K562 (cell line): Measurements from ENCODE around the gene CLASP1. TPM values are rescaled to one million over a fixed set of nuclear protein-coding genes. Genes with fewer than 3 reads are reported as not detected.

ENCODE experiments used
- ATAC-seq: fragments of 200-7000 bp; cut with Tn5 transposase; 3 replicates; pipeline ENCODE4 v1.9.1; 2020; ENCODE audit warnings: moderate library complexity
- BruUV-seq: library from RNA; stranded (reverse); fragments of 400-500 nt; replicated peaks from 2 replicates; lab custom pipeline; 2021; lab: Mats Ljungman, UMichigan
- CTCF ChIA-PET: fragments of 300-600 bp; formaldehyde crosslinking; extraction: SDS; loops from one replicate; lab custom pipeline; 2021; ENCODE audit warnings: low intra/inter-chr PET ratio; lab: Yijun Ruan, JAX
- POLR2A ChIA-PET: fragments of 300-600, 350-650 bp; sonication (Branson Sonifier 250); formaldehyde crosslinking; extraction: SDS; loops from one replicate; lab custom pipeline; 2021; ENCODE audit warnings: antibody characterized with exemption, inconsistent platforms; lab: Yijun Ruan, JAX
- DNase-seq, 4 experiments: peaks; one replicate each; pipeline versions ENCODE4 v3.0.0 to v3.0.0-alpha.2; 2011 to 2018; ENCODE audit warnings: low spot score in 3 of 4, mixed read lengths in 3 of 4; ENCODE audit errors: extremely low read depth in 1 of 4
- FAIRE-seq: peaks from 2 replicates; lab custom pipeline; 2011; peaks lifted over from hg19 to GRCh38; lab: Jason Lieb, UNC
- H2AFZ ChIP-seq: 2 replicates; pipeline ENCODE4 v1.6.0; 2011; ENCODE audit warnings: low read depth, low read length, control low read depth, inconsistent platforms
- H3K27ac ChIP-seq: fragments of 200-600 bp; 3 replicates; pipeline ENCODE4 v1.8.0; 2011; ENCODE audit warnings: low read depth, mild to moderate bottlenecking, control low read depth, inconsistent platforms, low read length, moderate library complexity, mixed read lengths; ENCODE audit errors: extremely low read depth
- H3K27me3 ChIP-seq, 2 experiments: fragments of 300-600 bp in 1 of 2; 2 replicates in 1 of 2; 3 replicates in 1 of 2; pipeline versions ENCODE4 v1.6.0 to v1.8.0; 2011; ENCODE audit warnings: inconsistent platforms in 2 of 2, low read length in 2 of 2, mild to moderate bottlenecking in 1 of 2, mixed read lengths in 1 of 2, moderate library complexity in 1 of 2; ENCODE audit not compliant: control insufficient read depth in 2 of 2, insufficient read depth in 2 of 2
- H3K36me3 ChIP-seq: fragments of 300-600 bp; 3 replicates; pipeline ENCODE4 v1.8.0; 2011; ENCODE audit warnings: mild to moderate bottlenecking, low read length, inconsistent platforms; ENCODE audit not compliant: control insufficient read depth, insufficient read depth
- H3K4me1 ChIP-seq, 2 experiments: fragments of 200-600 bp in 1 of 2; replicated peaks in 1 of 2; 2 replicates in 1 of 2; 3 replicates in 1 of 2; pipeline versions ENCODE4 v1.5.1 to v1.8.0; 2011; ENCODE audit warnings: inconsistent platforms in 2 of 2, low read length in 2 of 2, mild to moderate bottlenecking in 1 of 2, mixed read lengths in 1 of 2, moderate library complexity in 1 of 2; ENCODE audit not compliant: control insufficient read depth in 2 of 2, insufficient read depth in 2 of 2
- H3K4me2 ChIP-seq: 2 replicates; pipeline ENCODE4 v1.6.1; 2011; ENCODE audit warnings: low read length, control low read depth, inconsistent platforms, mixed read lengths; ENCODE audit not compliant: insufficient read depth
- H3K4me3 ChIP-seq: fragments of 200-600 bp; sonication (generic), shearing (Covaris generic); 2 replicates; pipeline ENCODE4 v1.5.1; 2016; ENCODE audit warnings: control low read depth, inconsistent platforms
- H3K79me2 ChIP-seq: fragments of 200-600 bp; 3 replicates; pipeline ENCODE4 v1.8.0; 2011; ENCODE audit warnings: low read length, inconsistent platforms; ENCODE audit not compliant: control insufficient read depth, insufficient read depth
- H3K9ac ChIP-seq, 2 experiments: 2 replicates each; pipeline versions ENCODE4 v1.6.0 to v1.6.1; 2011; ENCODE audit warnings: low read depth in 2 of 2, low read length in 2 of 2, control low read depth in 1 of 2, inconsistent platforms in 1 of 2, mild to moderate bottlenecking in 1 of 2, mixed read lengths in 1 of 2; ENCODE audit not compliant: insufficient read depth in 1 of 2
- H3K9me1 ChIP-seq: one replicate; pipeline ENCODE4 v1.6.0; 2011; ENCODE audit warnings: inconsistent platforms, mild to moderate bottlenecking, low read length, moderate library complexity; ENCODE audit not compliant: control insufficient read depth, insufficient read depth
- H3K9me3 ChIP-seq: replicated peaks from 2 replicates; pipeline ENCODE4 v1.5.1; 2011; ENCODE audit warnings: low read depth, low read length, inconsistent platforms; ENCODE audit not compliant: control insufficient read depth, insufficient read depth
- H4K20me1 ChIP-seq: replicated peaks from 2 replicates; pipeline ENCODE4 v1.6.1; 2011; ENCODE audit warnings: low read length, inconsistent platforms, mixed read lengths; ENCODE audit not compliant: control insufficient read depth, insufficient read depth
- CBFA2T2 ChIP-seq: fragments of 450-650 bp; conservative IDR thresholded peaks from 2 replicates; pipeline ENCODE4 v1.6.1; 2017; ENCODE audit warnings: mild to moderate bottlenecking
- NFIC ChIP-seq: fragments of 450-650 bp; IDR thresholded peaks from 2 replicates; pipeline ENCODE4 v1.6.1; 2017; ENCODE audit warnings: mild to moderate bottlenecking, inconsistent platforms
- PCBP2 ChIP-seq: fragments of 200-400 bp; formaldehyde crosslinking; IDR thresholded peaks from 2 replicates; pipeline ENCODE4 v1.6.1; 2018; ENCODE audit warnings: low read length, low read depth, mild to moderate bottlenecking, moderate library complexity; ENCODE audit not compliant: poor library complexity, severe bottlenecking
- WGBS: fragments of 100-300 bp; shearing (Covaris generic); methylation state at CpG from one replicate; pipeline ENCODE4 v1.1.6; 2016; ENCODE audit warnings: low coverage, mixed read lengths; ENCODE audit not compliant: insufficient coverage; ENCODE audit errors: missing lambda C conversion rate; 5-methylcytosine and 5-hydroxymethylcytosine counted together
- in situ Hi-C: fragments of 300-500 bp; cut with MboI; formaldehyde crosslinking; loops from 4 replicates; pipeline ENCODE4 v1.15.0; 2018; ENCODE audit warnings: inconsistent platforms, mixed read lengths
- intact Hi-C: fragments of 100-400 bp; cut with micrococcal nuclease; formaldehyde crosslinking; loops from 2 replicates; pipeline ENCODE4 v1.14.2; 2022
- polyA plus RNA-seq, 8 experiments: library from polyadenylated mRNA; depleted of rRNA in 4 of 8; stranded (reverse) in 5 of 8; unstranded in 3 of 8; fragments of >200 nt; fragmentation: Nextera tagmentation in 2 of 8; fragmentation: Illumina TruSeq in 1 of 8; extraction: Ambion mirVana in 2 of 8; extraction: Trizol in 1 of 8; gene quantifications; 2 replicates each; pipeline versions ENCODE4 v1.2.1 to v1.2.3, GENCODE V29; 2011 to 2014; ENCODE audit warnings: inconsistent platforms in 1 of 8, missing spikeins in 1 of 8
- total RNA-seq, 7 experiments: library from RNA; depleted of rRNA in 6 of 7; stranded (reverse); fragments of >200 nt in 6 of 7; fragmentation: Illumina TruSeq in 2 of 7; extraction: Trizol in 2 of 7; gene quantifications; 2 replicates each; pipeline versions ENCODE4 v1.2.1 to v1.2.3, GENCODE V29; 2011 to 2021; ENCODE audit warnings: low replicate concordance in 1 of 7
- TF ChIP-seq, protein P1 (sequence below): sonication (generic); IDR thresholded peaks from 2 replicates; pipeline ENCODE4 v1.6.1; 2016
- TF ChIP-seq, protein P2 (sequence below): sonication (generic); formaldehyde crosslinking; IDR thresholded peaks from 2 replicates; pipeline ENCODE4 v1.9.0; 2022; ENCODE audit warnings: mild to moderate bottlenecking, missing genetic modification reagents
- TF ChIP-seq, protein P3 (sequence below): fragments of 450-650 bp; IDR thresholded peaks from 2 replicates; pipeline ENCODE4 v1.6.1; 2016; ENCODE audit warnings: borderline replicate concordance
- TF ChIP-seq, protein P4 (sequence below): fragments of 450-650 bp; IDR thresholded peaks from 2 replicates; pipeline ENCODE4 v1.6.1; 2016; ENCODE audit warnings: mild to moderate bottlenecking

CLASP1 gene
- total and polyA plus RNA-seq, 9 of the 15 experiments (the other 6 are each of a cell fraction or from before 2014, with no cell fraction given), result 1.7 to 40.3 (median 20.7) TPM

DNA sequence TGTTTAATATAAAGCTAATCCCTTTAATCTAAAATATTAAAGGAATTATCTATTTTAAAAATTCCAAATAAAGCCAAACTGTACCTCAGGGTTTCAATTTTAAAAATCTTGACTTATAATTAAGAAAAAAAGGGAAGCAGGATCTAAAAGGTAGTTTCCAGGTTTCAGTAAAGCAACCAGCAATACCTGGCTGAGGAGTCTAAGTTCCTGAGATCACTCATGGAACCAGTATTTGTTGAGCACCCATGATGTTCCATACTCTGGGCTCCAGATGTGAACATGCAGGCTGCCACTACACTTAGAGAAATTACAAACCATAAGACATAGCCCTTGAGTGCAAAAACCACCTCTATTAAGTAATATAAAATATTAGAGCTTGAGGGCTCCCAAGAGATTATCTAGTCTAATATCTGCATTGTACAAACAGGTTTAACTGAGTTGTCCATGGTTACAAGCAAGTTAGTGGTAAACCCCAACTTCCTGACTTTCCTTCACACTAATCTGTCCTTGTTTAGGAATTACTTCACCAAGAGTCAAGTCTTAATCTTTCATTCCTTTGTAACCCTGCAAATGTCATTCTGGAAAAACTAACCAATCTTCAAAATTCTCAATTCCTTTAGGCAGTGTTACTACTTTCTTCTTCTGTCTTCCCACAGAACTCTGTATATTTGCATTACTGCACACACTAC is 49.2 kb downstream of the CLASP1 start:
- ATAC-seq, result no peak
- no peaks in the 10 kb centered on the region for H3K9me1 ChIP-seq
- TF ChIP-seq, protein P1, sequence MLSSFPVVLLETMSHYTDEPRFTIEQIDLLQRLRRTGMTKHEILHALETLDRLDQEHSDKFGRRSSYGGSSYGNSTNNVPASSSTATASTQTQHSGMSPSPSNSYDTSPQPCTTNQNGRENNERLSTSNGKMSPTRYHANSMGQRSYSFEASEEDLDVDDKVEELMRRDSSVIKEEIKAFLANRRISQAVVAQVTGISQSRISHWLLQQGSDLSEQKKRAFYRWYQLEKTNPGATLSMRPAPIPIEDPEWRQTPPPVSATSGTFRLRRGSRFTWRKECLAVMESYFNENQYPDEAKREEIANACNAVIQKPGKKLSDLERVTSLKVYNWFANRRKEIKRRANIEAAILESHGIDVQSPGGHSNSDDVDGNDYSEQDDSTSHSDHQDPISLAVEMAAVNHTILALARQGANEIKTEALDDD, result peak; percentile 52; the same call in 1 of the 2 replicates
- no peak for TF ChIP-seq CBFA2T2
- TF ChIP-seq, all 486 proteins: peak for 1
- Histone ChIP-seq H3K4me1 (peaks cover 0 to 32% of the 10 kb centered on the region in 2 experiments; a peak in 4 of 5 replicates), H3K27me3 (no peaks in the 10 kb centered on the region), H3K9ac (no peak overlapping the region), H2AFZ (no peak overlapping the region), H3K9me3 (no peaks in the 10 kb centered on the region), H3K4me3 (no peak overlapping the region), H4K20me1 (no peaks in the 10 kb centered on the region), H3K4me2 (no peak overlapping the region), H3K79me2 (peaks cover 54% of the 10 kb centered on the region), H3K27ac (no peak overlapping the region), H3K36me3 (peaks cover 14% of the 10 kb centered on the region; the same call in 2 of the 3 replicates)
- no peak for DNase-seq
- FAIRE-seq, result no peak
- POLR2A ChIA-PET, result no interaction called here
- BruUV-seq, result no TSS peak
- intact Hi-C loops, result loop anchor here (5.0 kb wide), 2 partner anchors 97 to 117 kb away; no protein-coding TSS in a partner anchor
- CTCF ChIA-PET, result no interaction called here
- in situ Hi-C loops, result loop anchor here (5.0 kb wide), 1 partner anchor 52 kb away; no protein-coding TSS in a partner anchor

DNA sequence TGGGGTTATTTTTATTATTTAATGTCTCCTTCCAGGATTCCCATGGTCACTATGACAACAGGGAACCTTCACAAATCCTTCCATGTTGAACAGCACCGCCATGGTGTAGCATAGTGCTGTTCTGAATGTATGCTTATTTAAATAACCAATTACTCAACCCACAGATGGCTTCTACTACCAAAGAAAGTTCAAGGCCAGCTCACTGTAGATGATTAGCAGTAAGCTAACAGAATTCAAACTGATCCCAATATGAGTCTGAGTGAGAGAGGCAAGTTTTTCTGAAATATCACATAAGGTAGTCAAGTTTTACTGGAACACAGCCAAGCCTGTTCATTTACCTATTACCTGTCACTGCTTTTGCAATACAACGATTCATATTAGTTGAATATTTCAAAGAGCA is 51.2 kb downstream of the CLASP1 start:
- DNase-seq (no peak), ATAC-seq (no peak), FAIRE-seq (no peak)
- intact Hi-C loops (loop anchor here (5.0 kb wide), 2 partner anchors 99 to 119 kb away; no protein-coding TSS in a partner anchor), in situ Hi-C loops (loop anchor here (5.0 kb wide), 1 partner anchor 54 kb away; no protein-coding TSS in a partner anchor)
- peaks cover 4% of the 10 kb centered on the region; the same call in 1 of the 3 replicates for H3K36me3 ChIP-seq
- 63% methylated on average over 2 of the region's 2 CpGs for WGBS
- CTCF ChIA-PET, result no interaction called here
- no TSS peak for BruUV-seq
- H4K20me1 ChIP-seq, result no peaks in the 10 kb centered on the region
- H3K4me3 ChIP-seq, result no peak overlapping the region
- POLR2A ChIA-PET, result no interaction called here
- H3K9me3 ChIP-seq, result no peaks in the 10 kb centered on the region
- peaks cover 57% of the 10 kb centered on the region for H3K79me2 ChIP-seq
- peaks cover 0 to 35% of the 10 kb centered on the region in 2 experiments; a peak in 4 of 5 replicates for H3K4me1 ChIP-seq
- H2AFZ ChIP-seq, result no peak overlapping the region
- H3K27ac ChIP-seq, result no peak overlapping the region; the same call in 2 of the 3 replicates
- H3K9ac ChIP-seq, result no peak overlapping the region
- H3K4me2 ChIP-seq, result peak overlapping the region; percentile 85; the same call in 1 of the 2 replicates
- no peaks in the 10 kb centered on the region for H3K9me1 ChIP-seq
- H3K27me3 ChIP-seq, result no peaks in the 10 kb centered on the region
- TF ChIP-seq, protein P2, sequence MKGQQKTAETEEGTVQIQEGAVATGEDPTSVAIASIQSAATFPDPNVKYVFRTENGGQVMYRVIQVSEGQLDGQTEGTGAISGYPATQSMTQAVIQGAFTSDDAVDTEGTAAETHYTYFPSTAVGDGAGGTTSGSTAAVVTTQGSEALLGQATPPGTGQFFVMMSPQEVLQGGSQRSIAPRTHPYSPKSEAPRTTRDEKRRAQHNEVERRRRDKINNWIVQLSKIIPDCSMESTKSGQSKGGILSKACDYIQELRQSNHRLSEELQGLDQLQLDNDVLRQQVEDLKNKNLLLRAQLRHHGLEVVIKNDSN, result no peak
- TF ChIP-seq, protein P3, sequence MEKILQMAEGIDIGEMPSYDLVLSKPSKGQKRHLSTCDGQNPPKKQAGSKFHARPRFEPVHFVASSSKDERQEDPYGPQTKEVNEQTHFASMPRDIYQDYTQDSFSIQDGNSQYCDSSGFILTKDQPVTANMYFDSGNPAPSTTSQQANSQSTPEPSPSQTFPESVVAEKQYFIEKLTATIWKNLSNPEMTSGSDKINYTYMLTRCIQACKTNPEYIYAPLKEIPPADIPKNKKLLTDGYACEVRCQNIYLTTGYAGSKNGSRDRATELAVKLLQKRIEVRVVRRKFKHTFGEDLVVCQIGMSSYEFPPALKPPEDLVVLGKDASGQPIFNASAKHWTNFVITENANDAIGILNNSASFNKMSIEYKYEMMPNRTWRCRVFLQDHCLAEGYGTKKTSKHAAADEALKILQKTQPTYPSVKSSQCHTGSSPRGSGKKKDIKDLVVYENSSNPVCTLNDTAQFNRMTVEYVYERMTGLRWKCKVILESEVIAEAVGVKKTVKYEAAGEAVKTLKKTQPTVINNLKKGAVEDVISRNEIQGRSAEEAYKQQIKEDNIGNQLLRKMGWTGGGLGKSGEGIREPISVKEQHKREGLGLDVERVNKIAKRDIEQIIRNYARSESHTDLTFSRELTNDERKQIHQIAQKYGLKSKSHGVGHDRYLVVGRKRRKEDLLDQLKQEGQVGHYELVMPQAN, result no peak
- peak; percentile 51; the same call in 1 of the 2 replicates for TF ChIP-seq NFIC
- TF ChIP-seq, protein P4, sequence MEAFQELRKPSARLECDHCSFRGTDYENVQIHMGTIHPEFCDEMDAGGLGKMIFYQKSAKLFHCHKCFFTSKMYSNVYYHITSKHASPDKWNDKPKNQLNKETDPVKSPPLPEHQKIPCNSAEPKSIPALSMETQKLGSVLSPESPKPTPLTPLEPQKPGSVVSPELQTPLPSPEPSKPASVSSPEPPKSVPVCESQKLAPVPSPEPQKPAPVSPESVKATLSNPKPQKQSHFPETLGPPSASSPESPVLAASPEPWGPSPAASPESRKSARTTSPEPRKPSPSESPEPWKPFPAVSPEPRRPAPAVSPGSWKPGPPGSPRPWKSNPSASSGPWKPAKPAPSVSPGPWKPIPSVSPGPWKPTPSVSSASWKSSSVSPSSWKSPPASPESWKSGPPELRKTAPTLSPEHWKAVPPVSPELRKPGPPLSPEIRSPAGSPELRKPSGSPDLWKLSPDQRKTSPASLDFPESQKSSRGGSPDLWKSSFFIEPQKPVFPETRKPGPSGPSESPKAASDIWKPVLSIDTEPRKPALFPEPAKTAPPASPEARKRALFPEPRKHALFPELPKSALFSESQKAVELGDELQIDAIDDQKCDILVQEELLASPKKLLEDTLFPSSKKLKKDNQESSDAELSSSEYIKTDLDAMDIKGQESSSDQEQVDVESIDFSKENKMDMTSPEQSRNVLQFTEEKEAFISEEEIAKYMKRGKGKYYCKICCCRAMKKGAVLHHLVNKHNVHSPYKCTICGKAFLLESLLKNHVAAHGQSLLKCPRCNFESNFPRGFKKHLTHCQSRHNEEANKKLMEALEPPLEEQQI, result no peak
- no peak for TF ChIP-seq PCBP2
